IPS-20b (cell line): ENCODE measurements around the gene PLCXD3.

Source experiments
- H3K27ac ChIP-seq: one replicate; pipeline ENCODE4 v1.5.1; 2013; ENCODE audit warnings: low read length
- H3K27me3 ChIP-seq: 2 replicates; pipeline ENCODE4 v1.6.1; 2013; ENCODE audit warnings: mild to moderate bottlenecking, low read length, inconsistent platforms; ENCODE audit not compliant: insufficient read depth
- H3K36me3 ChIP-seq: 2 replicates; pipeline ENCODE4 v1.6.1; 2013; ENCODE audit warnings: low read depth, mild to moderate bottlenecking, inconsistent platforms, low read length, moderate library complexity; ENCODE audit not compliant: insufficient read depth
- H3K4me1 ChIP-seq: 2 replicates; pipeline ENCODE4 v1.6.1; 2013; ENCODE audit warnings: mild to moderate bottlenecking, control low read depth, inconsistent platforms, low read length, moderate library complexity; ENCODE audit not compliant: insufficient read depth
- H3K4me3 ChIP-seq: 2 replicates; pipeline ENCODE4 v1.5.1; 2013; ENCODE audit warnings: mild to moderate bottlenecking, low read length, inconsistent platforms
- H3K9ac ChIP-seq: 2 replicates; pipeline ENCODE4 v1.6.1; 2013; ENCODE audit warnings: low read depth, mild to moderate bottlenecking, inconsistent platforms, low read length, moderate library complexity
- H3K9me3 ChIP-seq: 2 replicates; pipeline ENCODE4 v1.6.1; 2013; ENCODE audit warnings: mild to moderate bottlenecking, low read depth, low read length, inconsistent platforms; ENCODE audit not compliant: insufficient read depth

PLCXD3 gene

DNA sequence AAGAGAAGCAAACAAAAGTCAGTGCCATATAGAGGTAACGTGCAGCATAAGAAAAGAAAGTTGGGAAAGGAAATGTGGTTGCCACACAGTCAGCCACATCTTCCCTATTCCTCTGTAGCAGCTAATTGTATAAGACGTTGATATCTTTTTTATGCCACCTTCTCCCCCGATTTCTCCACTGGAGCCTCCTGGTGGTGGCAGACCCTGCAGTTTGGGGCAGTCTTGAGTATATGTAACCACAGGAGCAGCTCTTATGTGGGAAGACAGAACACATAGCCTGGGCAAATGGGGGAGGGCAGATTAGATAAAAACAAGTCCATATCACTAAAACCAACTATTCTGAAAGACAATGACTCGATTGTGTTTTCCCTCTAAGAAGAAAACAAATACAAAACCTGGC is 99.7 kb downstream of the PLCXD3 start:
- no peaks in the 10 kb centered on the region for H3K4me1 ChIP-seq
- H3K27ac ChIP-seq, result no peak overlapping the region
- no peaks in the 10 kb centered on the region for H3K36me3 ChIP-seq
- H3K4me3 ChIP-seq, result no peak overlapping the region
- H3K9me3 ChIP-seq, result no peaks in the 10 kb centered on the region
- H3K27me3 ChIP-seq, result no peaks in the 10 kb centered on the region
- no peak overlapping the region for H3K9ac ChIP-seq

DNA sequence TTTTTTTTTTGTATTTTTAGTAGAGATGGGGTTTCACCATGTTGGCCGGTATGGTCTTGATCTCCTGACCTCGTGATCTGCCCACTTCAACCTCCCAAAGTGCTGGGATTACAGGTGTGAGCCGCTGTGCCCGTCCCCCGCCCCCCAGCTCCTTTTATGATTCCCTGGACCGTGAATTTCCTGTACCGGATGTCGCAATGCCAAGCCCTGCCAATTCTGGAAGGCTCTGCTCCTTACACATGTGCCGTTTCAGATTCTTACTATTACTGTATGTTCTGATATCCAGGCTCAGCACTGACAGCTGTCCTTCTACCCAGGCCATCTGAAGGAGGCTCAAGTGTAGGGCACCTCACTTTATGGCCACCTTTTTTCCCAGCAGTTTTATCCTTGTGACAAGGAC is 100.1 kb downstream of the PLCXD3 start:
- no peaks in the 10 kb centered on the region for H3K4me1 ChIP-seq
- H3K9me3 ChIP-seq, result no peaks in the 10 kb centered on the region
- H3K27me3 ChIP-seq, result no peaks in the 10 kb centered on the region
- no peaks in the 10 kb centered on the region for H3K36me3 ChIP-seq
- H3K4me3 ChIP-seq, result no peak overlapping the region
- no peak overlapping the region for H3K9ac ChIP-seq
- no peak overlapping the region for H3K27ac ChIP-seq

DNA sequence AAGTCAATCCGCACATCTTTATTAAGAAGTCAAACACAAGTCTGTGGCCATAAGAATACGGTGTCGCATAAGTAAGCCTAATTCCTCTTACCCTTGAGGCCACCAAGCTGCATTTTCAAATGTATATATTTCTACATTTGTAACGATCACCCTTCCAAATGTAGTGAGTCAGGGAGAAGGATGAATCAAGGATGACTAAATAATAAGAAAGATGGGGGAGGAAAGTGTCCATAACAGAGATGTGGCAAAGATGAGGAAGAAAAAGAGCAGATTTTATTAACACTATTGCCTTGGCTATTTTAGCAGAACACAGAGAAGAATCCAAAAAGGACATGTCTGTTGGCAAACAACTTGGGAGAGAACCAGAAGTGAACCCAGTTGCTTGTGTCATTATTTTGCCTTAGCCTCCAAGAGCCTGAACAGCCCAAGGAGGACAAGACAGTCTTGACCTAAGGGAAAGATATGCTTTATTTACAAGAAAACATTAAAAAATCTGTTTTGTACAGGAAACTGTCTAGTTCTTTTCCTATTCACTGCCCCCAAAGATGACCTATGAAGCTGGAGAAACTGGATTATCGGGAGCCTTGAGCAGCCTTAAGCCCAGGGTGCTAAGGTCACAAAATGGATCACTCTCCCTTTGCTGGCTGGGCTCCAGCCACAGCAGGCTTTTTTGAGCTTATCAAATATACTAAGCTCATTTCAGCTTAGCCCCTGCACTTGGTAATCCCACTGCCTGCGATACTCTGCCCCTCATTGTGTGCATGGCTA is 101.5 kb downstream of the PLCXD3 start:
- Histone ChIP-seq H3K4me1 (no peaks in the 10 kb centered on the region), H3K9ac (no peak overlapping the region), H3K4me3 (no peak overlapping the region), H3K36me3 (no peaks in the 10 kb centered on the region), H3K27ac (no peak overlapping the region), H3K9me3 (no peaks in the 10 kb centered on the region), H3K27me3 (no peaks in the 10 kb centered on the region)

DNA sequence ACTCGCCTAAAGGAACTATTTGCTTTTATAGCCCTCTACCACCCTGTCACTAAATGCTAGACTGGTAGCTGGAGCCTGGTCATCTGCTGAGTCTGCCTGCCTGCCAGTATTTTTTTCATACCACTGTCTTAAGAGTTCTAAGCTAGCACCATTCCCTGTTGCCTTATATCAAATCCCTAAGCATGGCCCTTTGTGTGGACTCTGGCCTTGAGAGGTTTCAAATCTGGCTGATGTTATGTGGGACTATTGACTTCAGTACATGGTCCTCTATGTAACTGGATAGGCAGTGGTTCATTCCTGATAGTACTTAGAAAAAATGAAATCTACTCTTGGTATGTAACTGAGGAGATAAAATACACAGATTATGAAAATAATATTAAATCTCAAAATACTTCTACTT is 103.5 kb downstream of the PLCXD3 start:
- no peaks in the 10 kb centered on the region for H3K9me3 ChIP-seq

DNA sequence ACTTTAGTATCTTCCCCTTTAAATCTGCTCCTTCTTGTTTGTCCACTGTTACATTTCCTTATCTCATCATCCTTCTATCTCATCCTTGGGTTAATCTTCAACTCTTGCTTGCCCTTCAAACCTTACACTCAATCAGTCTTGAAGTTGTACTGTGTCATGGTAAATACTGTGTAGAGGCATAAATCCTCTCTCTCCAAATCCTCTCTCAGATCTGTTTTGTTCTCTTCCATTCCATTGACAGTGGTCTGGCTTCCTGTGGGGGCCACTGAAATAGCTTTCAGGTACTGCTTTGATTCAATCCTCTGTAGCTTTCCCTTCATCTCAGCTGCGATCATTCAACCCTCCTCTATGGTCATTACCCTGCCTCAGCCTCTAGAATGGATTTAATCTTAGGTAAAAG is 104.0 kb downstream of the PLCXD3 start:
- Histone ChIP-seq H3K27ac (no peak overlapping the region), H3K36me3 (no peaks in the 10 kb centered on the region), H3K4me1 (no peaks in the 10 kb centered on the region), H3K9ac (no peak overlapping the region), H3K9me3 (no peaks in the 10 kb centered on the region), H3K27me3 (no peaks in the 10 kb centered on the region), H3K4me3 (no peak overlapping the region)

More for the DNA sequence above, 103.5 kb downstream of the PLCXD3 start:
- Histone ChIP-seq H3K4me1 (no peaks in the 10 kb centered on the region), H3K4me3 (no peak overlapping the region), H3K27ac (no peak overlapping the region), H3K27me3 (no peaks in the 10 kb centered on the region), H3K36me3 (no peaks in the 10 kb centered on the region), H3K9ac (no peak overlapping the region)

DNA sequence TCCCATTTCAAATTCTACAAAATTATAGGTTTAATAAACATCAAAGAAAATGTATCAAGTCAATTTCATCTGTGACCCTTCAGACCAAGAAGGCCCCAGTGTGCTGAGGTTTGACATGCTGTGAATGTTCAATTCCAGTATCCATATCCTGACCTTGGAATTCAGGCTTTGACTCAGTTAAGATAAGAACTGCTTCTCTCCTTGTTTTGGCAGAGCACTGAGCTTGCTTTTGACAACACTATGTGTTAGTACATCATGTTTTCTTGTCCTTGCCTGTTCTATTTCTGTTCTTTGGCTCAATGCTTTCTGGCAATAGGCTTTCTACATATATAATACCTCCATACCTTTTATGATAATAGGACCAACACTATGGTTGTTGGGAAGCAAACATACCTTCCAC is 105.6 kb downstream of the PLCXD3 start:
- no peaks in the 10 kb centered on the region for H3K36me3 ChIP-seq
- H3K4me3 ChIP-seq, result no peak overlapping the region
- H3K4me1 ChIP-seq, result no peaks in the 10 kb centered on the region
- H3K27ac ChIP-seq, result no peak overlapping the region
- H3K9ac ChIP-seq, result no peak overlapping the region
- H3K27me3 ChIP-seq, result no peaks in the 10 kb centered on the region
- no peaks in the 10 kb centered on the region for H3K9me3 ChIP-seq

DNA sequence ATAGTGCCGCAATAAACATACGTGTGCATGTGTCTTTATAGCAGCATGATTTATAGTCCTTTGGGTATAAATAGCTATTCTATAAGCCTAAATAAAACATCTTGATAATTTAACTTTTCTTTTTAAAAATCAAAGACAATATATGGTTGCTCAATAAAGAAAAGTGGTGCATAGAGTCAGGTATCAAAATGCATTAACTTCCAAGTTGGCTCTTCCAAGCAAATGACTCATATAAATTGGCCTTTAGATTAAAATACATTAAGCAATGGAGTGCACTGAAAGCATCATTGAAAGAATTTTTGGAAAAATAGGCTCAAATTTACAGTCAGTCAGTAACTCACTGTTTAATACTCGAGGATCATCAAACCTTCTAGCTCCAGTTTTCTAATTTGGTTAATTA is 106.6 kb downstream of the PLCXD3 start:
- Histone ChIP-seq H3K27ac (no peak overlapping the region), H3K4me1 (no peaks in the 10 kb centered on the region), H3K36me3 (no peaks in the 10 kb centered on the region), H3K4me3 (no peak overlapping the region), H3K9me3 (peaks cover 7% of the 10 kb centered on the region; the same call in 1 of the 2 replicates), H3K27me3 (no peaks in the 10 kb centered on the region), H3K9ac (no peak overlapping the region)

DNA sequence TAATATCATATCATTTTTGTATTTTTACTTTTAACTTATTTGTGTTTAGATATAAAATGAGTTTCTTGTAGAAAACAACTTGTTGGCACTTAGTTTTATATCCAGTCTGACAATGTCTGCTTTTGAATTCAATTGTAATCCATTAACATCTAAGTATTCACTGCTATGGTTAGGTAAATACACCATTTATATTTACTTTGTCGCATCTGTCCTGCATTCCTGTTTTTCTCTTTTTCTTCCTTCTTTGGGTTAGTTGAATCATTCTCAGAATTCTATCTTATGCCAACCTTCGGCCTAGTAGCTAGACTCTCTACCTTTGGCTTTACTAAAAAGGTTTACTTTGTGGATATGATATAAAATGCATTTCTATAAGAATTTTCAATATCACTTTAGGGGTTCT is 107.6 kb downstream of the PLCXD3 start:
- H3K4me1 ChIP-seq, result no peaks in the 10 kb centered on the region
- no peak overlapping the region for H3K9ac ChIP-seq
- no peak overlapping the region for H3K27ac ChIP-seq
- no peak overlapping the region for H3K4me3 ChIP-seq
- no peaks in the 10 kb centered on the region for H3K36me3 ChIP-seq
- peaks cover 7% of the 10 kb centered on the region; the same call in 1 of the 2 replicates for H3K9me3 ChIP-seq
- no peaks in the 10 kb centered on the region for H3K27me3 ChIP-seq

DNA sequence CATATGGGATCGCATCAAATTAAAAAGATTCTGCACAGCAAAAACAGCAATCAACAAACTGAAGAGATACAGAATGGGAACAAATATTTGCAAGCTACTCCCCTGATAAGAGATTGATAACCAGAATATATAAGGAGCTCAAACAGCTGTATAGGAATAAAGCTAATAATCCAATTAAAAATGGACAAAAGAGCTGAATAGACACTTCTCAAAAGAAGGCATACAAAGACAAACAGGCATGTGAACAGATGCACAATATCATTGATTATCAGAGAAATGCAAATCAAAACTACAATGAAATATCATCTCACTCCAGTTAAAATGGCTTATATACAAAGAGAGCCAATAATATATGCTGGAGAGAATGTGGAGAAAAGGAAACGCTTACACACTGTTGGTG is 110.6 kb downstream of the PLCXD3 start:
- H3K4me3 ChIP-seq, result no peak overlapping the region
- peaks cover 7% of the 10 kb centered on the region for H3K9me3 ChIP-seq
- no peak overlapping the region for H3K9ac ChIP-seq
- no peaks in the 10 kb centered on the region for H3K27me3 ChIP-seq
- H3K27ac ChIP-seq, result no peak overlapping the region
- H3K4me1 ChIP-seq, result no peaks in the 10 kb centered on the region
- no peaks in the 10 kb centered on the region for H3K36me3 ChIP-seq

DNA sequence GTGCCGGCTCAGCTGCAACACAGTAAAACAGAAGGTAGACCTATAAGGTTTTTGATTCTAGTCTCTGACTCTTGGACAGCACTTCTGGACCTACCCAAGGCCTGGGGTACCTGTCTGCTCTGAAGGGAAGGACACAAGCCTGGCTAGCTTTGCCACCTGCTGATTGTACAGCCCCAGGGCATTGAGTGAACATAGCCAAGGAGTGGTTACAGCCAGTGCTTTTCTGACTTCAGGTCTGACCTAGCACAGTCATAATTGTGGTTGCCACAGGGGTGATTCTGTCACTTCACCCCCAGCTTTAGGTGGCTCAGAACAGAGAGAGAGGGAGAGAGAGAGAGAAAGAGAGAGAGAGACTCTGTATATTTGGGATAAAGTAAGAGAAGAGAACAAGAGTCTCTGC is 118.4 kb downstream of the PLCXD3 start:
- H3K9ac ChIP-seq, result no peak overlapping the region
- H3K4me3 ChIP-seq, result no peak overlapping the region
- H3K36me3 ChIP-seq, result no peaks in the 10 kb centered on the region
- no peaks in the 10 kb centered on the region for H3K4me1 ChIP-seq
- H3K27me3 ChIP-seq, result no peaks in the 10 kb centered on the region
- H3K27ac ChIP-seq, result no peak overlapping the region
- H3K9me3 ChIP-seq, result no peaks in the 10 kb centered on the region; the same call in 1 of the 2 replicates

DNA sequence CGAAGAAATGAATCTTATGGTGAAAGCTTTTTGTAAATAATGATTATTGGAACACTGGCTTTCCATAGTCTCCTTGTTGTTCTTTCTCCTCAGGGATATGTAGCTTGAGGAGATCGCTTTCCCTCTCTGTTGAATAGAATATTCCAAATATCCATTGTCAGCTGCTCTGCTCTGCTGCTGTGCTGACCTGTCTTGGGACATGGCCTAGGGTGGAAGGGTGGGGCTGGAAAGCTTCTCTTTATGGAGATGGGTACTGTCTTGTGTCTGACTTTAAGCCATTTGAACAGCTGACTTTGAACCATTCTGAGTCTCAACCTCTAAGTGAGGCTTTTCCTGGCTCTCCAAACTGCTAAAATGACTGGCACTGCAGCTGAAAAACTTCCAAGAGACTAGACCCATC is 135.8 kb downstream of the PLCXD3 start:
- Histone ChIP-seq H3K4me3 (no peak overlapping the region), H3K9me3 (no peaks in the 10 kb centered on the region), H3K9ac (no peak overlapping the region), H3K27ac (no peak overlapping the region), H3K36me3 (no peaks in the 10 kb centered on the region), H3K4me1 (no peaks in the 10 kb centered on the region), H3K27me3 (no peaks in the 10 kb centered on the region)

DNA sequence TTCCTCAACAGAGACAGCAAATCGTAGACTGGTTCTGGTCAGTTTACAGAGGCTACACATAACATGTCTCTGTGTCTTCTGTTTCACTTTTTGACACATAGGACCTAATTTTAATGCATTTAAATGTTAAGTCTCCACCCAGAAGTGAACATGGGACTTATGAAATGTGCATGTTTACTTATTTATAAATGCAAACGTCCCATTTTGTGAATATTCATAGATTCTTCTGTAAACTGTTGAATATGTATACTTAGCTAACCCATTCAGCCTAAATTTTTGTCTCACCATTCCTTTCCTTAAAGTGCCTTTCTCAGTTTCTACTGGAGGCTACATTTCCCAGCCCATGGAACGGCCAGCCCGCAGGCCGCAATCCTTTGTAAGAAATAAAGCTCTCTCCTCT is 137.2 kb downstream of the PLCXD3 start:
- Histone ChIP-seq H3K27me3 (no peaks in the 10 kb centered on the region), H3K4me3 (no peak overlapping the region), H3K27ac (no peak overlapping the region), H3K9ac (no peak overlapping the region), H3K4me1 (no peaks in the 10 kb centered on the region), H3K9me3 (no peaks in the 10 kb centered on the region), H3K36me3 (no peaks in the 10 kb centered on the region)
